Measurements from ENCODE around the gene TEX22.

Gene TEX22

DNA sequence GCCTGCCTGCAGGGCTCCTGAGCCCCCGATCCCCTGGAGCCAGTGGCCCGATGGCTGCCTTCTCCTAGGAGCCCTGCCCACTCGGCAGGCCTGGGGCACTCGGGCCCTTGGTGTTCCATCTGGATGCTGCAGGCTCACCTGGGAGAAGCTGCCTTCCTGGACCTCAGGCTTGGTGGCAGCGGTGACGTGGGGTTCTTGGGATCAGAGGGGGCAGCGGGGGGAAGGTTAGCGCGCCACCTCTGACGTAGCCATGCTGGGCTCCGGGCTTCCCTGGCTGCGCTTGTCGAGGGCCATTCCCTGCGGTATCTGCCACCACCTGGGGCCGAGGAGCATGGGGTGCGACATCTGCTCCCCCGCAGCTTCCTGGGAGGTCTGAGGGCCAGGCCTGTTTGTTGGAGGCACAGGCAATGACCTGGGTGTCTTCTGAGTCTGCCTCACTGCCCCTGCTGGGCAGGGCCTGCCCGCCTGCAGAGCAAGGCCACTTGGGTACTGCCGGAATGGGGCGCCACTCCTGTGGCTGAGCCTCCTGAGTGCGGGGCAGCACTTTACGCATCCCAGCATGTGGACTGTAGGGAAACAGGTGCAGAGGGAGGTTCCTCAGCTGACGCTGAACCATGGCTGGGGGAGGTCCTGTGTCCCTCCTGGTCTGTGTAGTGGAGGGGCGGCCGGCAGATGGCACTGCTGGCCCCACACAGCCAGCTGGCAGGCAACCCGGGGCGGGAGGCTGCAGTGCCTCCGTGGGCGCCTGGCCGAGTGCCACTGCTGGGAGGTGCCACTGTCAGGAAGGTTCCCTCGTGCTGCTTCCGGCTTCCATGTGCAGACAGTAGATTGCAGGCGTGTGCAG lies 41.6 kb downstream of the TEX22 start:
- Histone ChIP-seq H3K36me3 (ENCODE audit: control insufficient read depth in 2 of 2, insufficient read depth in 2 of 2, low read length in 2 of 2) (peaks cover 3 to 13% of the 10 kb centered on the region in 2 donors), H3K9ac (ENCODE audit: low read depth in 1 of 2, low read length in 2 of 2) (no peak overlapping the region), H3K27me3 (ENCODE audit: control insufficient read depth in 2 of 2, insufficient read depth in 2 of 2, low read length in 2 of 2) (no peaks in the 10 kb centered on the region), H3K4me1 (ENCODE audit: control insufficient read depth in 2 of 2, insufficient read depth in 2 of 2, low read length in 2 of 2) (no peaks in the 10 kb centered on the region), H3K4me3 (ENCODE audit: low read length in 2 of 2) (no peak overlapping the region), H3K9me3 (ENCODE audit: control insufficient read depth in 2 of 2, low read length in 2 of 2) (no peaks in the 10 kb centered on the region), H3K27ac (ENCODE audit: low read depth in 2 of 2, low read length in 2 of 2) (no peak overlapping the region)

DNA sequence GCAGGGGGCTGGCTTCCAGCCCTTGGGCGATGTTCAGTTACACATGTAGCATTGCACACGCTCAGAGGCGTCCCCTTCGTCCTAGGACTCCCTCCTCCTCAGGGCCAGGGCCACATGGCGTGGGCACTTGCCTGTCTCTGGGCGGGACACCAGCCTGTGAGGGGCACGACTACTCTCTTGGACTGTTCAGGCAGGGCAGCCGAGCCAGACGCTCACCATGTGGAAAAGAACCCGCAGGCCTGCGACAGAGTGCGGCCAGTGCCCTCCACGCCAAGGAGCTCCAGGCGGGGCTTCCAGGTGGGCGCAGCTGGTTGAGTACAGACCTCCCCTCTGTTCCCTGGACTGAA lies 42.2 kb downstream of the TEX22 start:
- Histone ChIP-seq H3K9ac (ENCODE audit: low read depth in 1 of 2, low read length in 2 of 2) (no peak overlapping the region), H3K27ac (ENCODE audit: low read depth in 2 of 2, low read length in 2 of 2) (no peak overlapping the region), H3K27me3 (ENCODE audit: control insufficient read depth in 2 of 2, insufficient read depth in 2 of 2, low read length in 2 of 2) (no peaks in the 10 kb centered on the region), H3K4me1 (ENCODE audit: control insufficient read depth in 2 of 2, insufficient read depth in 2 of 2, low read length in 2 of 2) (no peaks in the 10 kb centered on the region), H3K9me3 (ENCODE audit: control insufficient read depth in 2 of 2, low read length in 2 of 2) (no peaks in the 10 kb centered on the region), H3K36me3 (ENCODE audit: control insufficient read depth in 2 of 2, insufficient read depth in 2 of 2, low read length in 2 of 2) (peaks cover 3 to 13% of the 10 kb centered on the region in 2 donors), H3K4me3 (ENCODE audit: low read length in 2 of 2) (no peak overlapping the region)

DNA sequence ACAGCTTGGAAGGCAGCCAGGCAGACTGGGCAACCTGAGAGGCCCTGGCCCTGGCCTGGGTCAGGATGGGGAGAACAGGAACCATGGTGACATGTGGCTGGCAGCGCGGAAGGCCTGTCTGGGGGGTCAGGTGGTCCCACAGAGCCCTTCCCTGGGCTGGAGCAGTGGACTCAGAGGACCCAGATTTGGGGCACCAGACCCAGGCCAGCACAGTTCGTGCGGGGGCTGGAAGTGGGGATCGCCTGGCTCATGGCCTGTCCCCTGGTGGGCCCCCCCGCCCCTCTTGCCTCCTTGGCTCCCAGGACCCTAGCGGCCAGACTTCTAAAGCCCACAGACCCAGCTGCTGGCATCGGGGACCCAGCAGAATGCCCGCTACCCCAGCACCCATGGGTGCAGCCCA lies 42.7 kb downstream of the TEX22 start:
- Histone ChIP-seq H3K27me3 (ENCODE audit: control insufficient read depth in 2 of 2, insufficient read depth in 2 of 2, low read length in 2 of 2) (no peaks in the 10 kb centered on the region), H3K4me1 (ENCODE audit: control insufficient read depth in 2 of 2, insufficient read depth in 2 of 2, low read length in 2 of 2) (no peaks in the 10 kb centered on the region), H3K9ac (ENCODE audit: low read depth in 1 of 2, low read length in 2 of 2) (no peak overlapping the region), H3K4me3 (ENCODE audit: low read length in 2 of 2) (no peak overlapping the region), H3K36me3 (ENCODE audit: control insufficient read depth in 2 of 2, insufficient read depth in 2 of 2, low read length in 2 of 2) (peaks cover 3 to 13% of the 10 kb centered on the region in 2 donors), H3K27ac (ENCODE audit: low read depth in 2 of 2, low read length in 2 of 2) (no peak overlapping the region), H3K9me3 (ENCODE audit: control insufficient read depth in 2 of 2, low read length in 2 of 2) (no peaks in the 10 kb centered on the region)

DNA sequence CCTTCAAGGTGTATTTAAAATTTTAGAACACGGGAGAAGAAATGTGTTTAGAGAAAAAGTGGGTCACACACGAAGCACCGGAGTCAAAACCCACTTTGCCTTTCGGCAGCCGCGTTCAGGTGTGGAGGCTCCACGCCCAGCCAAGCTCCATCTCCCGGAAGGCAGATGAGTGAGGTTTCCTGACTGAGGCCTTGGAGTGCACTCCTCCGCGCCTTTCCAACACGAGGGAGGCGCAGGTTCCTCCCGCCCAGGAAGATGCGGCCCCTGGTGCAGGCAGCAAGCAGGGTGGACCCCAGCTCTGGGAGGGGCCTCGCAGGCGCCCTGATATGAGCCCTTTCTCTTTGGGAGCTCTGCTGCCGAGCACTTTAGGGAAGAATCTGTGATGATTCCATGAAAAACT lies 43.8 kb downstream of the TEX22 start:
- H3K4me3 ChIP-seq (ENCODE audit: low read length in 2 of 2), result no peak overlapping the region
- no peak overlapping the region for H3K27ac ChIP-seq (ENCODE audit: low read depth in 2 of 2, low read length in 2 of 2)
- no peak overlapping the region for H3K9ac ChIP-seq (ENCODE audit: low read depth in 1 of 2, low read length in 2 of 2)
- H3K4me1 ChIP-seq (ENCODE audit: control insufficient read depth in 2 of 2, insufficient read depth in 2 of 2, low read length in 2 of 2), result no peaks in the 10 kb centered on the region
- H3K36me3 ChIP-seq (ENCODE audit: control insufficient read depth in 2 of 2, insufficient read depth in 2 of 2, low read length in 2 of 2), result peaks cover 3 to 13% of the 10 kb centered on the region in 2 donors
- no peaks in the 10 kb centered on the region for H3K9me3 ChIP-seq (ENCODE audit: control insufficient read depth in 2 of 2, low read length in 2 of 2)
- H3K27me3 ChIP-seq (ENCODE audit: control insufficient read depth in 2 of 2, insufficient read depth in 2 of 2, low read length in 2 of 2), result no peaks in the 10 kb centered on the region

DNA sequence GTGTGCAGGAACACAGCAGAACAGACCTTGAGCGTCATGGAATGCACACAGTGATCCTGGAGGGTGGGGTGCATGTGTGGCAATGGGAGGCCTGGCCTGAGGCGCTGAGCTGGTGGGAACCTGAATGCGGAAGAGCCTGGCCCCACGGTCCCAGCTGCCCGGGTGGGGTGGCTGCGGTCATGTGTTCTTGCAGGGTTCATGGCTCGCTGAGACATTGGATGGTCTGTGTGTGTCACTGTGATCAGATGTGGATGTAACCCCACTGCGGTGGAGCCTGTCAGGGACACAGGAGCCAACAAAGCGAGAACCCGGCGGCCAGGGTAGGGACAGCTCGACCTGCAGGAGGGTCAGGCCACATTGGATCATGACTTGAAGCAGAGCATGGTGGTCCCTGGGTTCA lies 44.5 kb downstream of the TEX22 start:
- Histone ChIP-seq H3K9ac (ENCODE audit: low read depth in 1 of 2, low read length in 2 of 2) (no peak overlapping the region), H3K9me3 (ENCODE audit: control insufficient read depth in 2 of 2, low read length in 2 of 2) (no peaks in the 10 kb centered on the region), H3K4me1 (ENCODE audit: control insufficient read depth in 2 of 2, insufficient read depth in 2 of 2, low read length in 2 of 2) (no peaks in the 10 kb centered on the region), H3K27me3 (ENCODE audit: control insufficient read depth in 2 of 2, insufficient read depth in 2 of 2, low read length in 2 of 2) (no peaks in the 10 kb centered on the region), H3K4me3 (ENCODE audit: low read length in 2 of 2) (no peak overlapping the region), H3K27ac (ENCODE audit: low read depth in 2 of 2, low read length in 2 of 2) (no peak overlapping the region), H3K36me3 (ENCODE audit: control insufficient read depth in 2 of 2, insufficient read depth in 2 of 2, low read length in 2 of 2) (peaks cover 3 to 13% of the 10 kb centered on the region in 2 donors)

DNA sequence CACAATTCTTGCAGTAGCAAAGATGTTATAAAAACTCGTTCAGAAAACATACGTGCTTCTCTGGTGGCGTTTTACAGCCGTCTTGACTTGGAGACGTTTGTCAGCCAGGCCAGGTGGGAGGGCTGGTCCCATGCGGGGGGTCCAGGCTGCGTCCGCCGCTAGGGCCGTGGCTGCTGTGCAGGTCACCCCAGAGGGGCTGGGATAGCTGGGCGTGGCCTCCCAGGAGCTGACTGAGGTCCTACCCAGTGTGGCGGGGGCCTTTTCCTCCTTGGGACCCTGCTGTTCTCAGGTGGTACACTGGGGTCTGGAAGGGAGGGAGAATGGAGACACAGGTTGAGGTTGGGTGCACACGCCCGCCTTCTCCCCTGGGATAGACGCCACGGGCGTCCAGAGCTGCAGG lies 46.5 kb downstream of the TEX22 start:
- H3K9me3 ChIP-seq (ENCODE audit: control insufficient read depth in 2 of 2, low read length in 2 of 2), result no peaks in the 10 kb centered on the region
- H3K36me3 ChIP-seq (ENCODE audit: control insufficient read depth in 2 of 2, insufficient read depth in 2 of 2, low read length in 2 of 2), result peaks cover 4 to 10% of the 10 kb centered on the region in 2 donors
- no peak overlapping the region for H3K4me3 ChIP-seq (ENCODE audit: low read length in 2 of 2)
- no peaks in the 10 kb centered on the region for H3K4me1 ChIP-seq (ENCODE audit: control insufficient read depth in 2 of 2, insufficient read depth in 2 of 2, low read length in 2 of 2)
- no peak overlapping the region for H3K27ac ChIP-seq (ENCODE audit: low read depth in 2 of 2, low read length in 2 of 2)
- H3K27me3 ChIP-seq (ENCODE audit: control insufficient read depth in 2 of 2, insufficient read depth in 2 of 2, low read length in 2 of 2), result no peaks in the 10 kb centered on the region
- H3K9ac ChIP-seq (ENCODE audit: low read depth in 1 of 2, low read length in 2 of 2), result no peak overlapping the region

DNA sequence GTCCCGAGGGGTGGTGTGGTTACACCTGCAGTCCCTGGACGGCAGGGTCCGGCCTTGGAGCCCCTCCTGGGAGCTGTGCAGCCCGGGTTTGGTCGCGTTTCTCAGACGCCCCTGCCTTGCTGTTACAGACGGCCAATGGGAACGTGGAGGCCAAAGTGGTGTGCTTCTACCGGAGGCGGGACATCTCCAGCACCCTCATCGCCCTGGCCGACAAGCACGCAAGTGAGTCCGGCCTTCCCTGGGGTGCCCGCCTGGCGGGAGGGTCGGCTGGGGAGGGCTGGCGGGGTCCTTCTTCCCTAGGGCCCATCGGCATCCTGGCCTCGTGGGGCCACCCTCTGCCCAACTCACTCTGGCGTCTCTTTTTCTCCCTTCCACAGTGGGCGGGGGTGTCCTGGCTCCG lies 47.0 kb downstream of the TEX22 start:
- no peak overlapping the region for H3K27ac ChIP-seq (ENCODE audit: low read depth in 2 of 2, low read length in 2 of 2)
- H3K4me3 ChIP-seq (ENCODE audit: low read length in 2 of 2), result no peak overlapping the region
- no peak overlapping the region for H3K9ac ChIP-seq (ENCODE audit: low read depth in 1 of 2, low read length in 2 of 2)
- H3K4me1 ChIP-seq (ENCODE audit: control insufficient read depth in 2 of 2, insufficient read depth in 2 of 2, low read length in 2 of 2), result no peaks in the 10 kb centered on the region
- H3K9me3 ChIP-seq (ENCODE audit: control insufficient read depth in 2 of 2, low read length in 2 of 2), result no peaks in the 10 kb centered on the region
- H3K27me3 ChIP-seq (ENCODE audit: control insufficient read depth in 2 of 2, insufficient read depth in 2 of 2, low read length in 2 of 2), result no peaks in the 10 kb centered on the region
- H3K36me3 ChIP-seq (ENCODE audit: control insufficient read depth in 2 of 2, insufficient read depth in 2 of 2, low read length in 2 of 2), result peaks cover 8 to 10% of the 10 kb centered on the region in 2 donors

DNA sequence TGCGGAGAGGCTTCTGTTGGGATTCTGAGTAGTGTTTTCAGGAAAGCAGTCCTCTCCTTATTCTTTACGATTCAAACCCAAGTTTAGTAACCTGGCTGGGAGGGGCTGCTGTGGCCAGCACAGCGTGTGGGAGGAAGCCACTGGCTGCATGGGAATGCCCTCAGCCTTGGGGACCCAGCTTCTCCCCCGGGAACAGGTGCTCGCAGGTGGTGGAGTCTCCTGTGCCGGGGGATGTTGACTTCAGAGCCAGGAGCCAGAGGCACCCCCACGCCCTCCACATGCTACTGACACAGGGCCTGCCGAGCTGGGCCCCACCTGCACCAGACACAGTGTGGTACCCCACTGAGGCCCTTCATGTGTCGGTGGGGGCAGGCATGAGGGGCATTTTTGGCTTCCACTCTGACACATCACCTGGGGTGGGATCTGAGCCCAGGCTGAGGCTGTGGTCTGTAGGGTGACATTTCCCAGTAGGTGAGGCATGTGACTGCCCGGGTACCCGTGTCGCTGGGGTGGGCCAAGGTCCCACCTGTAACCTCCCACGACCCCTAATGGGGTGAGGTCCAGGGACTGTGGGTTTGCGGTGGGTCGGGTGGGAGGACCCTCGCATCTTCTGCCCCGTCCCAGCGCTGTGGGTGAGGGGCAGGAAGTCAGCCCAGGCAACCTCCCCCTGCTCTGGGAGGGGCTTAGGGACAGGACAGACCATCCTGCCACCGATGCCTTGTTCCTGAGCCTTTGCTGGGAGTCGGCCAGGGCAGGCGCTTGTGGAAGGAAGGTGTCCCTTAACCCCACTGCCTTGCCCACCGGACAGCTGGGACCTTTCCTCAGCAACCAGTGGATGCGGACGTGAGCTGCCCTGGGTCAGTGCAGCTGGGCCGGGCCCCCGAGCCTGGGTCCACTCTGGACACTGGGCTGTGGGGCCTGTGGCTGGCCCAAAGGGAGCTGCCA lies 47.8 kb downstream of the TEX22 start:
- H3K9ac ChIP-seq (ENCODE audit: low read depth in 1 of 2, low read length in 2 of 2), result no peak overlapping the region
- no peaks in the 10 kb centered on the region for H3K4me1 ChIP-seq (ENCODE audit: control insufficient read depth in 2 of 2, insufficient read depth in 2 of 2, low read length in 2 of 2)
- no peaks in the 10 kb centered on the region for H3K9me3 ChIP-seq (ENCODE audit: control insufficient read depth in 2 of 2, low read length in 2 of 2)
- no peak overlapping the region for H3K4me3 ChIP-seq (ENCODE audit: low read length in 2 of 2)
- H3K27ac ChIP-seq (ENCODE audit: low read depth in 2 of 2, low read length in 2 of 2), result no peak overlapping the region
- H3K36me3 ChIP-seq (ENCODE audit: control insufficient read depth in 2 of 2, insufficient read depth in 2 of 2, low read length in 2 of 2), result peaks cover 13 to 14% of the 10 kb centered on the region in 2 donors
- H3K27me3 ChIP-seq (ENCODE audit: control insufficient read depth in 2 of 2, insufficient read depth in 2 of 2, low read length in 2 of 2), result no peaks in the 10 kb centered on the region

DNA sequence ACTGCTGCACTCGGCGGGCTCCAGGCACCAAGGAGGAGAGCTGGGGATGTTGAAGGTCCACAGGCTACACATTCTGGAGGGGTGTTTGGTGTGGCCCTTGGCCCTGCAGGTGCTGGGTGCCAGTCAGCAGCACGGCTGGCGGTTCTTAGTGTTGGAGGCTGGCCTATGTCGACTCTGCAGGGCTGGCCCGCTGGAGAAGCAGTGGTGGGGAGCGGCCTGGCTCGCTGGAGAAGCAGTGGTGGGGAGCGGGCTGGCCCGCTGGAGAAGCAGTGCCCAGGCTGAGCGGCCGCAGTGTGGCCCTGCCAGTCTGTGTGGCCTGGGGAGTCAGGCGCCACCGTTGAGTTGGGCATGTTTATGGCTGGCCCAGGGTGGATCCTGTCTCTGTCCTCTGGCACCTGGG lies 48.6 kb downstream of the TEX22 start:
- Histone ChIP-seq H3K27ac (ENCODE audit: low read depth in 2 of 2, low read length in 2 of 2) (no peak overlapping the region), H3K36me3 (ENCODE audit: control insufficient read depth in 2 of 2, insufficient read depth in 2 of 2, low read length in 2 of 2) (peaks cover 14 to 17% of the 10 kb centered on the region in 2 donors), H3K4me3 (ENCODE audit: low read length in 2 of 2) (no peak overlapping the region), H3K4me1 (ENCODE audit: control insufficient read depth in 2 of 2, insufficient read depth in 2 of 2, low read length in 2 of 2) (no peaks in the 10 kb centered on the region), H3K9me3 (ENCODE audit: control insufficient read depth in 2 of 2, low read length in 2 of 2) (no peaks in the 10 kb centered on the region), H3K27me3 (ENCODE audit: control insufficient read depth in 2 of 2, insufficient read depth in 2 of 2, low read length in 2 of 2) (no peaks in the 10 kb centered on the region), H3K9ac (ENCODE audit: low read depth in 1 of 2, low read length in 2 of 2) (no peak overlapping the region)
